SU-DHL-6 (cell line): Measurements from ENCODE around the gene ITPR1.

ENCODE experiments used
- H2AFZ ChIP-seq: fragments of 200-600 bp; sonication (generic); 2 replicates; pipeline ENCODE4 v1.6.1; 2014; ENCODE audit warnings: low read depth, mild to moderate bottlenecking, moderate library complexity, mixed read lengths, antibody characterized with exemption, low read length; ENCODE audit not compliant: severe bottlenecking
- H3F3A ChIP-seq: fragments of 200-600 bp; shearing (Covaris generic); 2 replicates; pipeline ENCODE4 v1.6.0; 2016; ENCODE audit warnings: antibody characterized with exemption, mild to moderate bottlenecking; ENCODE audit not compliant: insufficient read depth
- H3K27ac ChIP-seq: fragments of 200-600 bp; sonication (generic); 2 replicates; pipeline ENCODE4 v1.5.1; 2016; ENCODE audit warnings: low read depth, mild to moderate bottlenecking, low read length, moderate library complexity, mixed read lengths
- H3K27me3 ChIP-seq: fragments of 200-600 bp; sonication (generic), shearing (Covaris generic); 2 replicates; pipeline ENCODE4 v1.6.0; 2014; ENCODE audit warnings: mild to moderate bottlenecking, low read length
- H3K36me3 ChIP-seq: fragments of 200-600 bp; sonication (generic); 2 replicates; pipeline ENCODE4 v1.6.1; 2014; ENCODE audit warnings: mild to moderate bottlenecking, low read length, mixed read lengths
- H3K4me2 ChIP-seq: fragments of 300-600, 200-600 bp; shearing (Covaris generic), sonication (generic); 2 replicates; pipeline ENCODE4 v1.6.0; 2014; ENCODE audit warnings: low read length, low read depth, mild to moderate bottlenecking; ENCODE audit not compliant: poor library complexity, severe bottlenecking
- H3K4me3 ChIP-seq: fragments of 200-600 bp; sonication (generic); 2 replicates; pipeline ENCODE4 v1.5.1; 2014; ENCODE audit warnings: antibody characterized with exemption, low read length, mild to moderate bottlenecking, mixed read lengths; ENCODE audit not compliant: insufficient read depth, poor library complexity, severe bottlenecking
- H3K79me2 ChIP-seq: fragments of 200-600 bp; sonication (generic); 2 replicates; pipeline ENCODE4 v1.6.1; 2014; ENCODE audit warnings: mild to moderate bottlenecking, low read length, moderate library complexity; ENCODE audit not compliant: insufficient read depth
- H3K9ac ChIP-seq: fragments of 200-600 bp; sonication (generic); 2 replicates; pipeline ENCODE4 v1.7.0; 2014; ENCODE audit warnings: mild to moderate bottlenecking, low read length
- H3K9me2 ChIP-seq: fragments of 200-600 bp; sonication (generic); replicated peaks from 2 replicates; pipeline ENCODE4 v1.6.1; 2014; ENCODE audit warnings: low read length; ENCODE audit not compliant: insufficient read depth
- H3K9me3 ChIP-seq: fragments of 200-600 bp; sonication (generic); 2 replicates; pipeline ENCODE4 v1.6.1; 2014; ENCODE audit warnings: low read length, mixed read lengths; ENCODE audit not compliant: insufficient read depth
- H4K20me1 ChIP-seq: fragments of 200-600 bp; sonication (generic); 2 replicates; pipeline ENCODE4 v1.6.1; 2014; ENCODE audit warnings: low read depth, mild to moderate bottlenecking, antibody characterized with exemption, low read length, moderate library complexity, mixed read lengths
- CTCF ChIP-seq: fragments of 200-600 bp; sonication (generic); IDR thresholded peaks from one replicate; pipeline ENCODE4 v1.5.1; 2017; ENCODE audit warnings: antibody characterized with exemption, mild to moderate bottlenecking, low read length, moderate library complexity; ENCODE audit not compliant: insufficient read depth, poor library complexity, severe bottlenecking
- EZH2phosphoT487 ChIP-seq: fragments of 200-600 bp; sonication (generic), shearing (Covaris generic); conservative IDR thresholded peaks from 2 replicates; pipeline ENCODE4 v1.6.1; 2018; ENCODE audit warnings: mild to moderate bottlenecking, antibody characterized with exemption, low read length, moderate library complexity, mixed read lengths

Gene ITPR1

GRCh38 chr3:4574426-4574965, 81.3 kb downstream of the ITPR1 start:
- Histone ChIP-seq H3F3A (no peaks in the 10 kb centered on the region), H3K9me2 (no peaks in the 10 kb centered on the region), H3K9me3 (no peaks in the 10 kb centered on the region), H3K9ac (no peak overlapping the region), H3K36me3 (no peaks in the 10 kb centered on the region), H2AFZ (no peak overlapping the region), H3K27me3 (no peaks in the 10 kb centered on the region), H3K4me3 (no peak overlapping the region), H3K79me2 (no peaks in the 10 kb centered on the region), H3K4me2 (no peak overlapping the region), H3K27ac (no peak overlapping the region), H4K20me1 (no peaks in the 10 kb centered on the region)
- TF ChIP-seq EZH2phosphoT487 (no peak), CTCF (no peak)

- Histone ChIP-seq H3K4me3 (no peak overlapping the region), H3K9me3 (no peaks in the 10 kb centered on the region), H3K27ac (no peak overlapping the region), H4K20me1 (no peaks in the 10 kb centered on the region), H2AFZ (no peak overlapping the region), H3K36me3 (no peaks in the 10 kb centered on the region), H3K9me2 (no peaks in the 10 kb centered on the region), H3K79me2 (no peaks in the 10 kb centered on the region), H3F3A (no peaks in the 10 kb centered on the region), H3K4me2 (no peak overlapping the region), H3K9ac (no peak overlapping the region), H3K27me3 (no peaks in the 10 kb centered on the region)
- TF ChIP-seq EZH2phosphoT487: no peak
These were observed 82.2 kb downstream of the ITPR1 start for GRCh38 chr3:4575381-4575780.

- TF ChIP-seq CTCF: no peak
- TF ChIP-seq EZH2phosphoT487: no peak
- no peaks in the 10 kb centered on the region for H4K20me1 ChIP-seq
These were observed 84.6 kb downstream of the ITPR1 start for GRCh38 chr3:4577721-4578120.

GRCh38 chr3:4580346-4581123, 87.4 kb downstream of the ITPR1 start:
- TF ChIP-seq EZH2phosphoT487 (no peak), CTCF (no peak)
- Histone ChIP-seq H3F3A (no peaks in the 10 kb centered on the region), H3K27ac (no peak overlapping the region), H3K27me3 (no peaks in the 10 kb centered on the region), H3K9me3 (no peaks in the 10 kb centered on the region), H3K9me2 (no peaks in the 10 kb centered on the region), H3K4me2 (no peak overlapping the region), H4K20me1 (no peaks in the 10 kb centered on the region), H2AFZ (no peak overlapping the region), H3K36me3 (no peaks in the 10 kb centered on the region), H3K9ac (no peak overlapping the region), H3K4me3 (no peak overlapping the region), H3K79me2 (no peaks in the 10 kb centered on the region)

More at GRCh38 chr3:4577721-4578120, 84.6 kb downstream of the ITPR1 start:
- H3K79me2 ChIP-seq: no peaks in the 10 kb centered on the region
- H3K4me2 ChIP-seq: no peak overlapping the region
- H3K36me3 ChIP-seq: no peaks in the 10 kb centered on the region
- no peak overlapping the region for H3K27ac ChIP-seq
- H3K9ac ChIP-seq: no peak overlapping the region
- H3K27me3 ChIP-seq: no peaks in the 10 kb centered on the region
- no peak overlapping the region for H2AFZ ChIP-seq
- no peaks in the 10 kb centered on the region for H3F3A ChIP-seq
- H3K4me3 ChIP-seq: no peak overlapping the region
- H3K9me2 ChIP-seq: no peaks in the 10 kb centered on the region
- H3K9me3 ChIP-seq: no peaks in the 10 kb centered on the region
